Fibroblast of pulmonary artery (primary cell): ENCODE results near the gene NOC2L.
A peak's percentile ranks its signal among the peaks of the same experiment; 100 is the strongest.

Experiments used
- DNase-seq: peaks from one replicate; pipeline ENCODE4 v3.0.0-alpha.2; 2010; ENCODE audit warnings: low read depth
- H3K4me3 ChIP-seq: replicated peaks from 2 replicates; pipeline ENCODE4 v1.5.1; 2011; ENCODE audit warnings: low read depth, mild to moderate bottlenecking, control low read depth, low read length, moderate library complexity
- TF ChIP-seq, protein P1 (sequence below): IDR thresholded peaks from 2 replicates; pipeline ENCODE4 v1.5.1; 2011; ENCODE audit warnings: mild to moderate bottlenecking, control low read depth, low read length, inconsistent platforms; ENCODE audit errors: missing control alignments

NOC2L gene

DNA sequence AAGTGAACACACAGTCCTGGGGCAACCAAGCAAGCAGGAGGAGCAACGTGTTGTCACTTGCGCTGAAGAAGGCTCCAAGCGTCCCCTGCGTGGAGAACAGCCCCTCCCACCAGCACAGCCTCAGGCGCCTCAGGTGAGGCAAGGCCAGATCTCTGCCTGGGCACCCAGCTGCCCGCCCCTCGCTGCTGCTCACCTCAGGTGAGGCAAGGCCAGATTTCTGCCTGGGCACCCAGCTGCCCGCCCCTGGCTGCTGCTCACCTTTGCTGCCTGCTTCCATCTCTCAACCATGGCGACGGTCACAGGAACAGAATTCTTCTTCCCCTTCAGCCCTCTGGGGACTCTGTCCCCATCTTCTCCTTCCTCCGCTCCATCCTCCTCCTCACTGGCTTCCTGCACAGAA lies 2.4 kb downstream of the NOC2L start:
- DNase-seq, result no peak
- TF ChIP-seq, protein P1, sequence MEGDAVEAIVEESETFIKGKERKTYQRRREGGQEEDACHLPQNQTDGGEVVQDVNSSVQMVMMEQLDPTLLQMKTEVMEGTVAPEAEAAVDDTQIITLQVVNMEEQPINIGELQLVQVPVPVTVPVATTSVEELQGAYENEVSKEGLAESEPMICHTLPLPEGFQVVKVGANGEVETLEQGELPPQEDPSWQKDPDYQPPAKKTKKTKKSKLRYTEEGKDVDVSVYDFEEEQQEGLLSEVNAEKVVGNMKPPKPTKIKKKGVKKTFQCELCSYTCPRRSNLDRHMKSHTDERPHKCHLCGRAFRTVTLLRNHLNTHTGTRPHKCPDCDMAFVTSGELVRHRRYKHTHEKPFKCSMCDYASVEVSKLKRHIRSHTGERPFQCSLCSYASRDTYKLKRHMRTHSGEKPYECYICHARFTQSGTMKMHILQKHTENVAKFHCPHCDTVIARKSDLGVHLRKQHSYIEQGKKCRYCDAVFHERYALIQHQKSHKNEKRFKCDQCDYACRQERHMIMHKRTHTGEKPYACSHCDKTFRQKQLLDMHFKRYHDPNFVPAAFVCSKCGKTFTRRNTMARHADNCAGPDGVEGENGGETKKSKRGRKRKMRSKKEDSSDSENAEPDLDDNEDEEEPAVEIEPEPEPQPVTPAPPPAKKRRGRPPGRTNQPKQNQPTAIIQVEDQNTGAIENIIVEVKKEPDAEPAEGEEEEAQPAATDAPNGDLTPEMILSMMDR, result no peak
- no peak overlapping the region for H3K4me3 ChIP-seq

DNA sequence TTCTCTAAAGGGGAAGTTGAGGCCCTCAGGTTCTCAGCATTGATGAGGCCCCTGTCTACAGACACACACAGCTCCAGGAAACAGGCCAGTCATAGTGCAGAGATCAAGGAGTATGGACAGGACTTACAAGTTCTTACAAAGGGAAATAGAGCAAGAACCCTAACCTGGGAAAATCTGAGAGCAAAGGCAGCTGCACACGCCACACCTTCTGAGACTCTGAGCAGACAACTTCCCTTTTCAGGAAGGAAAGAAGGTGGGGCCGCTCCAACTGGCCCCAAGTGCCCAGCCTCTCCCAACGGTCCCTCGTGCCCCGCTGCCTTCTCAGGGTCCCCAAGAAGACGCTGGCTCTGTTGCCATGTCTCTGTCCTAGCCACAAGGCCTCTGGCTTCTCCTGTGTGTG lies 3.6 kb downstream of the NOC2L start:
- TF ChIP-seq, protein P1, result no peak
- H3K4me3 ChIP-seq, result no peak overlapping the region
- no peak for DNase-seq

- DNase-seq, result no peak
- H3K4me3 ChIP-seq, result no peak overlapping the region
- TF ChIP-seq, protein P1, result no peak
These were observed 4.1 kb downstream of the NOC2L start for GRCh38 chr1:954927-955326.

- no peak overlapping the region for H3K4me3 ChIP-seq
- TF ChIP-seq, protein P1, result no peak
- no peak for DNase-seq
These were observed 5.3 kb downstream of the NOC2L start for GRCh38 chr1:953524-954320.

GRCh38 chr1:952603-953002 lies 6.5 kb downstream of the NOC2L start:
- TF ChIP-seq, protein P1, result no peak

GRCh38 chr1:952201-952600 lies 6.9 kb downstream of the NOC2L start:
- H3K4me3 ChIP-seq, result no peak overlapping the region
- TF ChIP-seq, protein P1, result no peak
- no peak for DNase-seq

More at GRCh38 chr1:952603-953002, 6.5 kb downstream of the NOC2L start:
- DNase-seq, result no peak
- no peak overlapping the region for H3K4me3 ChIP-seq

DNA sequence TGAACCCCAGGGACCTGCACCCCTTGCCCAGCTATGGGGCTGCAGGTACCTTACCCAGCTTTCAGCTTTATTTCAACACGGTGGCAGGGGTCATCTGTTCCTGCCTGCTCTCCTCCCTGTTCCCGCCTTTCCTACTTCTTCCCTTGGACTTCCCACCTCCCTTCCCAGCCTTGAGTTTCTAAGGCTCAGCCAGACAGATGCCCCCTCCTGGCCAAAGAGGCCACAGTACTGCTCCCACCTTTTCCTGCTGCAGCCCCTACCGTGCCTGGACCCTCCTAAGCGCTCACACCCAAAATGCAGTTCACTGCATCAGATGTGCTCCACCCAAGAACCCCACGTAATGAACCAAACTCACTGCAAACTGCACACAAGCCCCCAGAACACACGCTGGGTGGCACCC lies 7.7 kb downstream of the NOC2L start:
- no peak overlapping the region for H3K4me3 ChIP-seq
- peak; percentile 35 for DNase-seq
- TF ChIP-seq, protein P1, result peak; percentile 49
